Adrenal gland (tissue), 5 donors: ENCODE measurements around the gene VSX2.

ENCODE experiments used
- POLR2A ChIP-seq, 2 donors: fragments of 450-650 bp; IDR thresholded peaks; one replicate each; pipeline ENCODE4 v1.6.1; 2017; ENCODE audit warnings: antibody characterized with exemption in 2 of 2, mild to moderate bottlenecking in 2 of 2, moderate library complexity in 1 of 2
- TF ChIP-seq, protein P1 (sequence below), 6 experiments: fragments of 450-650 bp in 4 of 6; fragments of 200-600 bp in 2 of 6; sonication (generic) in 1 of 6; IDR thresholded peaks; 1 replicate in 5 of 6; 2 replicates in 1 of 6; pipeline versions ENCODE4 v1.5.1 to v1.8.0; 2016 to 2021; ENCODE audit warnings: antibody characterized with exemption in 6 of 6, mild to moderate bottlenecking in 2 of 6, moderate library complexity in 1 of 6
- donor health status: DM: no; HTN: no; CAD: no.

DNA sequence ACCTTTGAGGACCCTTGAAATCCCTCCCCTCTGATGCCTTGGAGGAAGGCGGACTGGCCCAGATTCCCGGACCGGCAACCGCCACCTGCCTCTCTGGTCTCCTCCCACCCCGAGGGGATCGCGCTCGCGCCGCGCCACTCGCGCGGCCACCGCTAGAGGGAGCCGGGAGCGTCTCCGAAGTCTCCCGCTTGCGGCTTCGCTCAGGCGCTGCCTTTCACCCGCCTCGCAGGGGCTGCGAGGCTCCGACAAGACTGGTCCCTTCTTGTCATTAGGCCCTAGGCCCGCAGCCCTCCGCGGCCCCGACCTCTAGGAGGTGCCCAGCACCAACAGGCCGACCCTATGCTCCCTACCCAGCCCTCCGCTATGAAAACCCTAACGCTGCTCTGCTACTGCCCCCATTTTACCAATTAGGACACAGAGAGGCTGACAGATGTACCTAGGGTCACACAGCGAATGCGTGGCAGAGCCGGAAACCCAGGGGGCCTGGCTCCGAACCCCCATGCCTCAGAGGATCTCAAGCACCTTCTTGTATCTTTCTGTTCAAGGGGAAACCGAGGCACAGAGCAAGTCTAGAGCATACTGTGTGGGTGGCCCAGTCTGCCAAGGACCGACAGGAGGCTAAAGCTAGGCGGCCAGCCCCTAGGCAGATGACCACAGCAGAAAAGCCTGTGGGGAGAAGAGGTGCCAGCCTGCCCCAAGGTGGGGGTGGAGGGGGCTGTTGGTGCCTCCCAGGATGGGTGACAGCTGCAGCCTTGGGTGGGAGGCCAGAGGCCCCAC, 21.4 kb upstream of the VSX2 start:
- TF ChIP-seq, protein P1, sequence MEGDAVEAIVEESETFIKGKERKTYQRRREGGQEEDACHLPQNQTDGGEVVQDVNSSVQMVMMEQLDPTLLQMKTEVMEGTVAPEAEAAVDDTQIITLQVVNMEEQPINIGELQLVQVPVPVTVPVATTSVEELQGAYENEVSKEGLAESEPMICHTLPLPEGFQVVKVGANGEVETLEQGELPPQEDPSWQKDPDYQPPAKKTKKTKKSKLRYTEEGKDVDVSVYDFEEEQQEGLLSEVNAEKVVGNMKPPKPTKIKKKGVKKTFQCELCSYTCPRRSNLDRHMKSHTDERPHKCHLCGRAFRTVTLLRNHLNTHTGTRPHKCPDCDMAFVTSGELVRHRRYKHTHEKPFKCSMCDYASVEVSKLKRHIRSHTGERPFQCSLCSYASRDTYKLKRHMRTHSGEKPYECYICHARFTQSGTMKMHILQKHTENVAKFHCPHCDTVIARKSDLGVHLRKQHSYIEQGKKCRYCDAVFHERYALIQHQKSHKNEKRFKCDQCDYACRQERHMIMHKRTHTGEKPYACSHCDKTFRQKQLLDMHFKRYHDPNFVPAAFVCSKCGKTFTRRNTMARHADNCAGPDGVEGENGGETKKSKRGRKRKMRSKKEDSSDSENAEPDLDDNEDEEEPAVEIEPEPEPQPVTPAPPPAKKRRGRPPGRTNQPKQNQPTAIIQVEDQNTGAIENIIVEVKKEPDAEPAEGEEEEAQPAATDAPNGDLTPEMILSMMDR (IDR thresholded peaks at IDR 0.05) = peak; percentile 65 to 85 (median 82)
- TF ChIP-seq POLR2A (IDR thresholded peaks at IDR 0.05) = no peak
